Fibroblast of skin of left biceps (primary cell): Measurements from ENCODE around the gene RCOR3.

Source experiments
- DNase-seq, 2 experiments: peaks; one replicate each; pipeline ENCODE4 v3.0.0-alpha.2; 2013; ENCODE audit warnings: low read depth in 2 of 2

RCOR3 gene

DNA sequence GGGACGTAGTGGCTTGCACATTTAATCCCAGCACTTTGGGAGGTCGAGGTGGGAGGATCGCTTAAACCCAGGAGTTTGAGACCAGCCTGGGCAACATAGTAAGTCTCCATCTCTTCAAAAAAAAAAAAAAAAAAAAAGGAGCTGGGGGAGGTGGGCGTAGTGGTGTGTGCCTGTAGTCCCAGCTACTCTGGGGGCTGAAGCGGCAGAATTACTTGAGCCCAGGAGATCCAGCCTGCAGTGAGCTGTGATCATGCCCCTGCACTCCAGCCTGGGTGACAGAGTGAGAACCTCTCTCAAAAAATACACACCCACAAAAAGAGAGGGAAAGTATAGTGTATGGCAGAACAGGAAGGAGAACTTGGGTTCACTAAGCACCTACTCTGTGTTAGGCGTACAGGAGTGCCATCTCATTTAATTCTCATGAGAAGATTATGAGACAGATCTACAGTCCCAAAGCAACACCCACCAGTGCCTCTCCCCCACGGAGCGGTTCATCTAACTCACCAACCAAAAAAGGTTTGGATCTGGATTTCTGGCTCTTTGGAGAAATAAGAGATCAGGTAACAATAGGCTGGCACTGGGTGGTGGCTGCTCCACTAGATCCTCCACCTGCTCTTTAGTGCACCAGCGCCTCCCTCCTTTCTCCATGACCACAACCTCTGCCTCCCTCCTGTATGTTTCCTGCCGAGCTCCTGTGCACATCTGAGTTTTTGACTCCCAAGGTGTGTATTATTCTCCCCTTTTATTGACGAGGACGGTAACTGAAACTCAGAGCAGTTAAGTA lies 66.0 kb downstream of the RCOR3 start:
- no peak for DNase-seq

DNA sequence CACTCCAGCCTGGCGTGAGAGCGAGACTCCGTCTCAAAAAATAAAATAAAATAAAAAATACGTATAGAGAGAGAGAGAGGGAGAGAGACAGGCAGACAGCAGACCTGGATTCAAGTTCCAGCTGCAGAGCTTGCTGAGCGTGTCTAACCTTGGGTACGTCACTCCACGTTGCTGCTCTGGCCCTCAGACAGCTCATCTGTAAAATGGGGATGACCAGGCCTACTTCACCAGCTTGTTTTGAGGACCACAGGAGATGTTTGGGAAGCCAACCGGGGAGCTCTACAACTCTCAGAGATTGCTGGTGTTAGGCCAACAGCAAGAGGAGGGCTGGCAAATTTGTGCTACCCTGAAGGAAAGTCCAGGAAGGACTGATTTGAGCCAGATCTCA lies 67.0 kb downstream of the RCOR3 start:
- no peak for DNase-seq

DNA sequence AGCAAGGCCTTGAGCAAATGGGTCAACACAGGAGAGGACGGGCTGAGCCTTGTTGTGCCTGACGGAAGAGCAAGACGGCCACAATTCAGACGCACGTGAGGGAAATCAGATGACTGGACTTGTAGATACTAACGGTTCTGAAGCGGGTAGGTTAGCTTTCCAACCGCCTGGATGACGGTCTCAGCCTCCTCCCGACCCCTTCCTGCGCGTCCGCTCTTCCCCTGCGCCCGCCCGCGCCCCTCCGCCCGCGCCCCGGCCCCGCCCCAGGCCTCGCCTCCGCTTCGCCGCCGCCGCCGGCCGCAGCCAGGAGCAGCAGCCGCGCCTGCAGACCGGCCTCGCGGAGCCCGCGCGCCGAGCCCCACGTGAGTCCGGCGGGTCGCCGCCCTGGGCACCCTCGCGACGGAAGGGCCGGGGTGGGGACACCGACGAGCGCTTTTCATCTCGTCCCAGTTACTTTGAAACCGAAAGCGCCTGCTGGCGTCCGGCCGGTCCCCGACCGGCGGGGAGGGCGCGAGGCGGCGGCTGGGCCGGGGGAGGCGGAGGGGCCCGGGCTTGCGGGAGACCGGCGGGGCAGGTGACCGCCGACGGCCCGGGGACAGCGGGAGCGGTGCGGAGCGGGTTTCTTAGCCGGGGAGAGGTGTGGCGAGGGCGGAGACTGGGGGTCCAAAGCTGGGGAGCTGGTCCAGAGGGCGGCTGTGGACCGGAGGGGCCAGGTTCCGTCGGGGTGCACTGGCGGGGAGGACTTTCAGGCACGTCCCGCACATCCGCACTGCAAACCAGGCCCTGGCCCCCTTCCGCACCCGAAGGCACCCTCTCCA lies 67.6 kb downstream of the RCOR3 start, which contains the start of gene TRAF5:
Gene TRAF5 (plus strand): TSS at position 306 of the 818 bp plus-strand sequence. CDS start 26,407 bp downstream, outside the sequence.
- DNase-seq = no peak

DNA sequence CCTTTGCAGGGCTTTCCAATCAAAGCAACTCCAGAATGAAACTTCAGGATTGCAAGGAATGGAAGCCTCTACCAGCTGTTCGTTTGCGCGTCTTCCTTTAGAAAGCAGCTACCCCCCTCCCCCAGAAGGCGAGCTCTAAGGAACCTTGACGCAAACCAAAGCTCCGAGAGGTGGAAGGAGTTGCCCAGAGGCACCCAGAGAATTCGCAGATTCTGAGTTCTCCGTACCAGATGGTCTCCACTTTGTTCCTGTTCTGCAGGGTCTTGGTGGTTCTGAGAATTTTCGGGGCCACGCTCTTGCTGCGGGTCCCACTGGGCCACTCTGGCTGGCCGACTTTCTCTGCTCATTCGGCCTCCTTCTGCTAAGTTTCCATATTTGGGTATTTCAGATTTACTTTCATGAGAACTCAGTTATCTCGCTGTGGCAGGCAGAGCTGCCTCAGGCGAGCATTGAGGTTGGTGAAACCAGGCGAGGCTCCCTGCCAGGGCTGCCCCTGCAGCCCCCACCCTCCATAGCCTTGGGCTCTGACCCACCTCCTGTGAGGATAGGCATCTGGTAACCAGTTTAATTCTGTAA lies 68.3 kb downstream of the RCOR3 start:
- no peak for DNase-seq

DNA sequence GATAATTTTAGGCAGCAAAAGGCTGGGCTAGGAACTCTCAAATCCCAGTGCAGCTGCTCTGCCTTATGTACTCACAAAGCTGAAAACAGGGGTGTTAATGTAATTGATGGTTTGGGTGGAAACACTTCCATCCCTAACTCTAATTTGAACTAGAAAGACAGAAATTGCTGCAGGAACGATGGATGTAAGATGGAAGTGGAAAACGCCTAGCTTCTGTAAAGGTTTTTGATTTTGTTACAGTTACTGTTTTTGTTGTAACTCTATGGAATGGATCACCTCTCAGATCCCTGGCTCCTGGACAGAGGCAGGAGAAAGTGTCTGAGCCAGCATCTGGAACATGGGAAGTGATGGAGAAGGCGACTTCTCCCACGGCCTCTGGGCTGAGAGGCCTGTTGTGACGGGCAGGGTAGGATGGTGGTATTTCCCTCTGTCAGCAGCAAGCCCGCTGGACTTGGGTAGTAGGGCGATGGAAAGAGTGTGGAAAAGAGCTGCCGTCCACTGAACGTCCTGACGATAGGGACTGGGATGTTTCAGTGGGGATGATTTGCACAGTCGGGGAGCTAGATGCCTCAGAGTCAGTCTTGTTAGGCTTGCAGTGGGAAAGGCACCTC lies 69.0 kb downstream of the RCOR3 start:
- no peak for DNase-seq

DNA sequence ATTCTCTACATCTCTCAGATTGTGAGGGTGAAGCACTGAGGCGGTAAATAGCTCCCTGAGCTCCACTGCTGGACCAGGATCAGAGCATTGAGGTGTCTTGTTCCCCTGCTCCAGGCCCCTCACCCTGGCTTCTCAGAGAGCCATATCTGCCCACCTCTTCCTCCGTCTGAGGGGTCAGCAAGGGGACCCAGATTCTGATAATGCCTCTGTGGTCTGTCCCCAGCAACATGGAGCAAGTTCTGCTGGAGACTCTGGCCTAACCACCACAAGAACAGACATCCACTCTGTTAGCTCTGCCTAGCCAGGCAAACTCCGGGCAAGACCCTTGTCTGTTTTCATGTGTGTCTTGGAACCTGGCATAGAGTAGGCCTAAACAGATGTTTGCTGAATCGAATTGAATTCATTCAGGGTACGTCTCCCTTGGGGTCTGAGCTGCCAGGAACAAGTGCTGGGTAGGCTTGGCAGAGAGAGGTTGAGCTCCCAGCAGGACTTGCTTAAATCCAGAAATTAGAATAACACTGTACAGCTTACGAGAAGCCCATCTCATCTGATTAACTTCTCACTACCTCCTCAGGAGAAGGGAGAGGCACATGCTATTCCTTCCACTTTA lies 69.8 kb downstream of the RCOR3 start:
- DNase-seq = no peak

DNA sequence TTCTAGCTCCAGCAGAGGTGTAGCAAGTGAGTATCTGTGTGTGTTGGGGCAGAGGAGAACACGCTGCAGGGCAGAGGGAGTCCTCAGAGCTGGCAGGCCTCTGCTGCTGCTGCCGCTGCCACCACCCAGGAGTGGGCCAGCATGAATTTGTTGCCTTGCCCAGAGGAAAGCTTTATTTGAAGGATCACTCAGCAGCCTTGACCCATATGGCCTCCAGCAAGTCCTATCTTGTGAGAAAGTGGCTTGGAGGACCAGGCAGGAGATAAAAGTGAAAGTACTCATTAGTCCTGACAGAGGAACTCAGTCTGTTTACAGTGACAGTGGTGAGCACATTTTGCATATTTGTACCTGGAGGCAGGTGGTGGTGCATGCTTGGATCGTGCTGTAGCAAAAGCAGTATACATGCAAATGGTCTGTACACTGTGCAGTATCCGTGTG lies 70.6 kb downstream of the RCOR3 start:
- DNase-seq = no peak

DNA sequence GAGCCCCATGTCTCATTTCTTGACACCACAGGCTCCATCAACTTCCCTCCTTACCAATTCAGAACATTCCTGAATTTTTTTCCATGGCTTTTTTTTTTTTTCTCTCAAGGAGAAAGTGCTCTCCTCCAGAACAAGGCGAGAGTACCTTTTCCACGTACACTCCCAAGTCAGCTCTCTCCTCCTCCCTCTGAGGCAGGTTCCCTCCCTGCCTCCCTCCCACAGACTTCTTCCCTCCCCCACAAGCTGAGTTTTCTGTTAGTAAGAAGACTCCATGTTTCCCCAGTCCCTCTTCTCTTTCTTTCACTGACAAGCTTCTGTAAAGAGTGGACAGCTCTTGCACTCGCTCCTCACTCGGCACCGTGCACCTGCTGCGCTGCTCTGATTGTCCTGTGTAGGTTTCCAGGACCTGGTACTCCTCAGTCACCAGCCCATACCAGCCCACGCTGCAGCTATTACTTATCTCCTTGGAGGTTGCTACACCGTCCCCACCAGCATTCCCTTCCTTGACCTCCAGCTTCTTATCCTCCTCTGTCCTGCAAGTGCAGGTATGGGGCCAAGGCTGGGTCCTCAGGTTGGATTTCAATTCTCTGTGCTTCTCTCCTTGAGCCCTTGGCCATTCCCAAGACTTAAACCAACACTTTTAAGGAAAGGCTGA lies 71.2 kb downstream of the RCOR3 start:
- no peak for DNase-seq

DNA sequence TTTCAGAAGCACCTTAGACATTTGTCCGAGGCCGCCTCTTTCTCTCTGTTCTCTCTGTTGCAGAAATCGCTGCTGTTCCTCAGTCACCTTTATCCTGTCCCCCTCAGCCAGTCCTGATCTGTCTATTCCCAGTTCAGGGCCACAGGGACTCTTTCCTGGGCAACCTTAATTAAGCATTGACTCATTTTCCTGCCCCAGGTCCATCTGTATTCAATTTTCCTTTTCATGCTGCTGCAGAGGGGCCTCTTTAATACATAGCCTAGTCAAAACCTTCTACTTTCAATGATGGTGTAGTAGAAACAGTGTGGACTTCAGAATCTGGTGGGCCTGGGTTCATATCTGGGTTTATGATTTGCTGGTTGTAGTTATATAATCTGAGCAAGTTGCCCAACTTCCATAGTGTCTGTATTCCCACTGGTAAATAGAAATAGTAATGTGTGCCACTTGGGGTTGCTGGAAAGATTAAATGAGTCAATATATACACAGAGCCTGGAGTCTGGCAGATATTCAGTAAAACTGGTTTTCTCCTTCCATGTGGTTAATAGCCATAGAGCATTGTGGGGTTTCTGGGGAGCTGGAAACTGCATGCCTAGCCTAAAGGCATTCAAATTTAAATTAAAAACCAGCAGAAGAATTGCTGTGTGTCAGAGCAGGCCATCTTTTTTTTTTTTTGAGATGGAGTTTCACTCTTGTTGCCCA lies 72.0 kb downstream of the RCOR3 start:
- DNase-seq = peak in 1 of 2 experiments; percentile 26

DNA sequence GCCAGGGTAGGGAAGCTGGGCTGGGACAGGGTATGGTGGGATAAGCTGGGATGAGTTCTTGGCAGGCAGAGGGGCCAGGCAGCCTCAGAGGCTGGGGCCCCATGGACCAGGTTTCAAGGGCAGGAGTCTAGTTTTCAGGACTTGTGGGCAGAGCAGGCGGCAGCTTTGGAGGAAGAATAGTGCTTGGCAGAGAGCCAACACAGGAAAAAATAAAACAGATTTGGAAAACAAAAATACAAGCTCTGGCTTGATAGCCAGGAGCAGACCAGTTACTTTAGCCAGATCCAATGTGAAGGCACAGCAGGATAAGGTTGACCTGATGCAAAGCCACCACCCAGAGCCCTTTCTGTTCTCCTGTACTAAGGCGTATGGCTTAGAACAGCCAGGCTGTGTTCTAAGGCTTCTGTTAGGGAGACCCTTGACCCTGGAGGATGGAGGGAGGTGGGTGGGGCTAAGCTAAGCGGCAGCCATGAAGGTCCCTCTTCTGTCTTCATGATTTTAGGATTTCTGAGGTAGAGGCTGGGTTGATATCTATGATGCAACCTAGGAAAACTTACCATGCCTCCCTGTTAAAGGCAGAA lies 73.0 kb downstream of the RCOR3 start:
- DNase-seq = no peak

DNA sequence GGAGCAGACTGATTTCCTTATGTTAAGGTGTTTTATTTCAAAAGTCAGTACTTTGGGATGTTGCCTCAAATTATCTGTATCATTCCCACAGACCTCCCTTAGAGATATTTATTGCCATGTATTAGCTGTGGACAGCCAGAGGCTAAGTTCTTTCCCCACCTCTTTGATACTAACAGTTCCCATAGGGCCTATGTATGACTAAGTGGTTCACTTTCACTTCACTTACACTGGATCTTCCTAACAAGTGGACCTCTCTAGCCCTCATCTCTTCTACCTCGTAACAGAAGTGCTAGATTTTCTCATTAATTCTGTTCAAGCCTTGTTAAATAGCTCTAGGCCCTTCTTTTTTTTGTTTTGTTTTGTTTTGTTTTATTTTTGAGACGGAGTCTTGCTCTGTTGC lies 73.7 kb downstream of the RCOR3 start:
- DNase-seq = no peak

DNA sequence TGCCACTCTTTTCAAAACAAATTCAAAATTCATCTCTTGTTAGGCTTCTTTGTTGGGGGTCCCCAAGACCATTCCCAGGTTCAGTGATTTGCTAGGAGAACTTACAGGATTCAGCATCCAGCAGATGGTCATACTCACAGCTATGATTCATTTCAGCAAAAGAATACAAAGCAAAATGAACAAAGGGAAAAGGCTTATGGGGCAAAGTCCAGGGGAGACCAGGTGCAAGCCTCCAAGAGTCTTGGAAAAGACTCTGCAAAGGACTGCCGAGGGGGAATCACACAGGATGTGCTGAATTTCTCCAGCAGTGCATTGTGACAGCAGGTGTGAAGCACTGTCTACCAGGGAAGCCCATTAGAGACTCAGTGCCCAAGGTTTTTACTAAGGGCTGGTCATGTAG lies 74.7 kb downstream of the RCOR3 start:
- DNase-seq = no peak

DNA sequence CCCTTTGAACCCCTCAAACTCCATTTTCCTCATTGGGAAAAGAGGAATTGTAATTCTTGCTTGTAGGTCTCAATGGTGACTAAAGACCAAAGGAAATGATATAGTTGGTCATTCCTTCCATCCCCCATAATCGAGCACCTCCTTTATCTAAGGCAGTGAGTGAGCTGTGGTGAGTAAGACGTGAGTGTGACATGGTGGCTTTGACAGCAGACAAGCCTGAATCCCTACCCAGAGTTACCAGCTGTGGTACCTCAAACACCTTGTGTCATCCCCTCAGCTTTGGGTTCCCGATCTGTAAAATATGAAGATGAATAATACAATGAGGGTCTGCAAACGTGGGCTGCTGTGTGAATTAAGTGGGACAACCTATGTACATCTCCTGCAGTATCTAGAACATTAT lies 75.8 kb downstream of the RCOR3 start:
- DNase-seq = no peak

DNA sequence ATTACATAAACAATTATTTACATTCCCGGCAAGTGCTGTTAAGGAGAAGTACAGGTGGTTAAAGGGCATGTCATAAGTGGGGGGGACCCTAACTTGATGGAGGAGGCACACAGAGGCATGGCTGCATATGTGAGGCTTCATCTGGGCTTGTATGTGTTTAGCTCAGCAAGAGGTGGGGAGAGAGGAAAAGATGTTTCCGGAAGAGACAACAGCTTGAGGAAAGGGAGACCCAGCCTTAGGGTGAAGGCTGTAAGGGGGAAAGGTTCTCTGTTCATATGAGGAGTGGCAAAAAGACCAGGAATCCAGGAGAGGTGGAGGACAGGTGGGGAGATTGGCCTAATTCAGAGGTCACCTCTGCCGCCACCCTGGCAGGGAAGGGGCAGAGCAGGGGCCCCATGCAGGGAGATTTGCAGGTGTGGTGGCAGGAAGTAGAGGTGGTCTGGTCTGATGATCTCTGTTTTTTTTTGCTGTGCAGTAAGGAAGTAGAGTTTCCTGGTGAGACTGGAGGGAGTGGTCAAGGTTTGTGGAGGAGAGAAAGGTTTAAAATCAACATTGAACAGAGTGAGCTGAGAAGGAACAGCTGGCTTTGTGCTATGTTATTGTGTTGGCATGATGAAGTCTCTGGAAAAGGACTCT lies 76.5 kb downstream of the RCOR3 start:
- DNase-seq = no peak

DNA sequence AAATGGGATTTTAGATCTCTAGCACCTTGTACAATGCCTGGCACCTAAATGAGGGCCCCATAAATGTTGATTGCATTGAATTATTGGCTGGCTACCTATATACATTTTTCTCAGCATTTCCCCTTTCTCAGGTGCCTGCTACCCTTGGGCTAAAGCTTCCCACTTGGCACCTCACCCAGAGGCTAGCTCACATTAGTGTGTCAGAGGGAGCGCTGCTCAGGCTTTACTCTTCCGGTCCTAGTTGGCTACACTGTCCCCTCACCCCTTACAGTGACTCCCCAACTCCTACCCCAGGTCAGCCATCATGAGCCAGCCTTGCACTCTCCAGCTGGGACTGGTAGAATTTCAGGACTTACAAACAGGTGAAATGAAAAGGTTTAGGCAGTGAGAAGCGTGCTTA lies 77.0 kb downstream of the RCOR3 start:
- DNase-seq = no peak

DNA sequence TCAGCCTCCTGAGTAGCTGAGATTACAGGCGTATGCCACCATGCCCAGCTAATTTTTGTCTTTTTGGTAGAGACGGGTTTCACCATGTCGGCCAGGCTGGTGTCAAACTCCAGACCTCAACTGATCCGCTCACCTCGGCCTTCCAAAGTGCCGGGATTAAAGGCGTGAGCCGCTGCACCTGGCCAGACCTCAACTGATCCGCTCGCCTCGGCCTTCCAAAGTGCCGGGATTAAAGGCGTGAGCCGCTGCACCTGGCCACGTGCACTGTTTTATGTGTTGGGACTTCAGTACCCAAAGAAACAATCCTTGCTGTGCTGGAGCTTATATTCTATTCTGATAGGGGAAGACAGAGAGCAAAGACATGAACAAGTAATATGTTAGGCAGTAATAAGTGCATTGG lies 77.6 kb downstream of the RCOR3 start:
- DNase-seq = no peak

DNA sequence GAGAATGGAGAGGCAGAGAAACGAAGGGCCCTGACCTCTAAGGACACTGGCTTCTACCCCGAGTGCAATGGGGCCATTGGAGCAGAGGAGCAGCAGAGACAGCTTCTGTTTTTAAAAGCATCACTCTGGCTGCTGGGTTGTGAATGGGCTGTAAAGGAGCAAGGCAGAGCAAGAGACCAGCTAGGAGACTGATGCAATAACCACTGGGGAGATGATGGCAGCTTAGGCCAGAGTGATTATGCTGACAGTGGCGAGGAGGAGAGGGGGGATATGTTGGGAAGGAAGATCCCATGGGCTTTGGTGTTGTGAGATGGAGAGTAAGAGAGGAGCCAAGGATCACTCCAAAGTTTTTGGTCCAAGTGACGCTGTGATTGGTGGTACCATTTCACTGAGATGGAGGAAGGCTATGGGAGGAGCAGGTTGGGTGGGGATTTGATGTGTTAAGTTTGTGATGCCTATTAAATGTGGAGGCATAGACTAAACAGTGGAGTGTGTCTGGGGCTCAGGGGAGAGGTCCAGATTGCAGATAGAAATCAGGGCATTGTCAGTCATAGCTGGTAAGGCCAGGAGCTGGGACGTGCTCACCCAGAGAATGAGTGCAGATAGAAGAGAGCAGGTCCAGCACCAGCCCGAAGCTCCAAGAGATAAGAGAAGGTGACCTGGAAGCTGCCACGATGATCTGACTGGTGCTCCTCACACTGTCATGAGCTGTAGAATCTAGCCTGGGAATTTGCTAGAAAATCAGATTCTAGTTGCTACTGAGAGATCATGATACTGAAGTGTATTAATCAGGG lies 78.5 kb downstream of the RCOR3 start:
- DNase-seq = no peak

DNA sequence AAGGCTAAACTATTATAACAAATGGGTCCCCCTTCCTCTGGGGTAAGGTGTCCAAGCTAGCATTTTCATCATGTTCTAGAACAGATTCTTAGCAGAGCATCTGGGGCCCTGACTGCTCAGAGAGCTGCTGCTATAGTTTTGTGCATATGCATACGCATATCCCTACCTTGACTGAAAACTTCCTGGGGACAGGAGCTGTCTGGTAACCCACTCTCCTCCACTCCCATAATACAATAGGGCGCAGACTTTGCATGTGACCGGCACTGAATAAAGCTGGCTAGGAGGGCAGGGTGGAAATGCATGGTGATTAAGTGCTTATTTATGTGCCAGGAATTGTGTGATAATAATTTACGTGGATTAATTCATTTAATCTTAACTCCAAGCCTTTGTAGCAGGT lies 79.1 kb downstream of the RCOR3 start:
- no peak for DNase-seq

DNA sequence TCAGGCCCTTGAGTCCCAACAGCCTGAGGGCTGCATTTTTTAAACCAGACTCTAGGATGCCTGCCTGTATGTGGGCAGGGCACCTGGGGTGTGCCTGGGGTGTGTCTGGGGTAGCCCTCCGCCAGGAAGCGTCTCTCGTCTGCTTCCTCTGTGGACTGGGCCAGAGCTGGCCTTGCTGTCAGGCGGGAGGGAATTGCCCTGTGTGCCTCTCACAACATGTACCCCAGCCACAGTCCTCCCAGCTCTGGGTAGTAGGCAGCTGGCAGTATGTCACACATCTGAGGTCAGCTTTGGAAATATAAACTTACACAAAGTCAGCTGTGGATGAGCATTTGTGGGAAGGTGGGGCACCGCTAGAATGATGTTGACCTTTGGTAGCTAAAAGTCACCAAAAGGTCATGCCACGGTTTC lies 80.5 kb downstream of the RCOR3 start:
- DNase-seq = no peak
